Activated CD4-positive, alpha-beta T cell treated with anti-CD3 and anti-CD28 coated beads, Interleukin-2, amount 50 U/mL, for 4 hours (primary cell): Measurements from ENCODE around the gene CFAP141.
A peak's percentile ranks its signal among the peaks of the same experiment; 100 is the strongest.

Experiments
- DNase-seq, 2 experiments: peaks; one replicate each; pipeline ENCODE4 v3.0.0-alpha.2; 2020

CFAP141 gene

GRCh38 chr1:154207262-154207661 lies 1.1 kb upstream of the CFAP141 start:
- DNase-seq = no peak

- DNase-seq = peak in 1 of 2 experiments; percentile 21
Observed at GRCh38 chr1:154205778-154206177, 355 bp downstream of the CFAP141 start.

DNA sequence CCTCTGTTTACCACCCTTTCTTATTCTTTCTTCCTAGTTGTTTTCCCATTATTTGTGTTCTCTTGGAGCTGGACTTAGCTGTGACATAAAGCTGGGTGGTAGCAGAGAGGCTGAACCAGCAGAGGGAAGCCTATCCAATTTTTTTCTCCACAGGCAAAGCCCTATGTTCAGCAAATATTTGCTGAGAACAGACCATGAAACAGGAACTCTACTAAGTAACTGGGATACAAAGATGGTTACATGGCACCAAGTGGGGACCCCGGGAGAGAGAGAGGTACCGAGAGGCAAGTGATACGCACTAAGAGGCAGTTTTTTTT lies 6.6 kb downstream of the CFAP141 start:
- DNase-seq = no peak

- DNase-seq = peak; percentile 21 to 35
Observed at GRCh38 chr1:154198756-154199562, 7.2 kb downstream of the CFAP141 start.

DNA sequence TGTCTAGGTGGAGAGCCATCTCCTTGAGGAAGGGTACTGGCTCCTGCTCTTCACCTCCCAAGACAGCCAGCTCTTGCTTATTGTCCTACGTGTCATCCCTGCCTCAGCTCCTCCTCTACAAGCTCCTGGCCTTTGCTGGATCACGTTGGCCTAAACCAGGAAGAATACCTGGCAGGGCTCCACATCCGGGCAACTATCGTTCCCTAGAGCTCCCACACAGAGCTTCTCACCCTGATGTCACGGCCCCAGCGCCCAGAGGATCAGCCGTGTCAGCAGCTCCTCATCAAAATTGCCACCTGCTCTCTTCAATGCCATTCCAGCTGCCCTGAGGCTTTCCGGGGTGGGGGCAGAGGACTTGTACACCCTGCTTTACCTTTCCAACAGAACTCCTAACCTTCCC lies 12.3 kb downstream of the CFAP141 start:
- DNase-seq = no peak

DNA sequence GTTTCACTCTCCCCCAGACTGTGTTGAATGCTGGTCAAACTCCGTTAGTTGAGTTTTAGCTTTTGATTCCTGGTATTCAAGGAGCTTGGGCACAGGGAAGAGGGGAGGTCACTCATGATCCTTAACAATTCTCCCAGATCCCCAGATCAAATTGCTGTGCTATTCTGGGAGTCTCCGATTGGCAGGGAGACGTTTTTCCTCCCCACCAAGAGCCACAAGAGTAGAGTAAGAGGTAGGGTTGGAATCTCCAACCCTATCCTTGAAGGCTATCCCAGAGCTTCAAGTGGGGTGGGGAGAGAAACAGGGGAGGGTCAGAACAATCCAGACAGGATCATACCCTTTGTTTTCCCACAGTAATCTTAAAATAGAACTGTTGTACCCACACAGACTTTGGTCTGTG lies 13.7 kb downstream of the CFAP141 start:
- DNase-seq = no peak

GRCh38 chr1:154191990-154192461 lies 14.1 kb downstream of the CFAP141 start, which contains the start of gene TPM3:
TPM3 (minus strand) TSS chr1:154192100; CDS start chr1:154192018, 82 bp downstream.
- DNase-seq = no peak

DNA sequence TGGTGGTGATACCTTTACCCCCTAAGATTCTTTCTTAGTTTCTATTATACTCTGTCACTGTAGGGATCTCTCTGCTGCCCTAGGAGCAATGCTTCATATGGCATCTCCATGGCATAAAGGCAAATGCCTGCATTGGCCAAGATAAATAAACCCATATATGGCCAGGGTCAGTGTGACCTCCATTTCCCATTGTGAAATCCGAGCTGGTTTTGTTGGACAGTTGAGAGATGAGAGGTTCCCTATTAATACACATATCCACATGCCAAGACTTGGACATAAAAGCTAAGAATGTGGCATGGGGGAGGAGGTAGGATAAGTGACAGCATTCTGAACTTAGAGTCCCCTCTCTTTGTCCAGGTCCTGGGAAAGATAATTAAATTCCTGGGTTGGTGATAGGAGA lies 15.6 kb downstream of the CFAP141 start:
- DNase-seq = no peak

DNA sequence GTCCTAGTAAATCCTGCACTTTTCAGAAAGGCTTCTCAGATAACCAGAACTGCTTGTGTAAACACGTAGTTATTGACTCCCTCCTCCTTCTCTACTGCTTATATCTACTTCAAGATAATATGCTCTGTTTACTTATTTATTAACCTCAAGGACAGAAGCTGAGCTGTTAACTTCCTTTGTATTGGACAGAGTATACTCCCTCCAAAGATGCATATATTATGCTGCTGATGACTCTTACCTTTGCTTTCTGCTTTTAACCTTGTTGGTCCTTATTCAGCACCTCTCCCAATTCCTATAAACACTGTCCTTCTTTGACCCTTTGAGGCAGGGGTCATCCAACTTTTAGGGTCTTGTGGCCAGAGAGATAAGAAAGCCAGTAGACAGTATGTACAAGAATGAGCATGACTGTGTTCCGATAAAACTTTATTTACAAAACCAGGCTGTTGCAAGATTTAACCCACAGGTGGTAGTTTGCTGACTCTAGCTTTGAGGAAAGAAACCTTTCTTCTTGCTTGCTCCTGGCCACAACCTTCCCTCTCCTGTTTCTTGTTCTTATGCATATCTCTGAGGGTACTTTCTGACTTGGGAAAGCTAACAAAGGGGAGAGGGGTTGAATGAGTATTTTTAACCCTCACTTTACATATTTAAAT lies 19.2 kb downstream of the CFAP141 start:
- no peak for DNase-seq

DNA sequence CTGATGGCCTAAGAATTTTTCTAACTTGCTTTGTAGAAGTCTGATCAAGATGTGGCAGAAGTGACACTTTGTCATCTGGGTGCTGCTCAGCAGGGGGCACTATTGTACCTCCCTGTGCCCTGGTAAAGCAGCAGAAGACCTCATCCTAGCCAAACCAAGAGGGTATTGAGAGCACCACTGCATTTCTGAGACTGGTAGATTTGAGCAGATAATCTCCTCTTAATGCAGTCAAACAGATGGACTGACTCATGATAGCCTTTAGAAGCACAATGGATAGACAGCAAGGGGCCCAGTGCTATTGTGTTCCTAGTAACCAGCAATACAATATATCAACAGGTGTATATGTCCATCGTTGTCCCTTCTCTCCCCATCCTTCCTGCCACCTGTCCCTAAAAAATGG lies 20.0 kb downstream of the CFAP141 start:
- peak; percentile 58 to 64 for DNase-seq

GRCh38 chr1:154183046-154183915 lies 22.9 kb downstream of the CFAP141 start:
- DNase-seq = peak; percentile 91 to 93

GRCh38 chr1:154182344-154183045 lies 23.6 kb downstream of the CFAP141 start:
- DNase-seq = peak; percentile 41 to 51

- DNase-seq = peak in 1 of 2 experiments; percentile 39
Observed at GRCh38 chr1:154181944-154182343, 24.2 kb downstream of the CFAP141 start.

- no peak for DNase-seq
Observed at GRCh38 chr1:154179946-154180687, 26.0 kb downstream of the CFAP141 start.

GRCh38 chr1:154178911-154179811 lies 27.0 kb downstream of the CFAP141 start:
- no peak for DNase-seq

DNA sequence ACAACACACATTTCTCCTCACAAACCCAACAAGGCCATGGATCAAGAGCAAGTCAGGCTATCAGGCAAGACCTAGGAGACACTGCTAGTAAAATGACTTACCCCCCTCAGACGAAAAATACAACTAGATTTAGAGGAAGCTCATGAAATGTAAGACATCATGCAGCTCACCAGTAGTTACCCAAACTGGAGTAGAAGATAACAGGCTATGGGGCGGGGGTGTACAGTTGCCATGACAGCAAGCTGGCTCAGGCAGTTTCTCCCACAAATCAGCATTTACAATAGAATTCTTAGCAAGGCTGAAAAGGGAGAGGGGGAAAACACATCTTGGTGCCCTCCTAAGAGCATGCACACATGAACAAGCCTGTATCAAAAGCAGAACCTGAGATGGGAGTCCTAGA lies 28.1 kb downstream of the CFAP141 start:
- DNase-seq = peak in 1 of 2 experiments; percentile 7

DNA sequence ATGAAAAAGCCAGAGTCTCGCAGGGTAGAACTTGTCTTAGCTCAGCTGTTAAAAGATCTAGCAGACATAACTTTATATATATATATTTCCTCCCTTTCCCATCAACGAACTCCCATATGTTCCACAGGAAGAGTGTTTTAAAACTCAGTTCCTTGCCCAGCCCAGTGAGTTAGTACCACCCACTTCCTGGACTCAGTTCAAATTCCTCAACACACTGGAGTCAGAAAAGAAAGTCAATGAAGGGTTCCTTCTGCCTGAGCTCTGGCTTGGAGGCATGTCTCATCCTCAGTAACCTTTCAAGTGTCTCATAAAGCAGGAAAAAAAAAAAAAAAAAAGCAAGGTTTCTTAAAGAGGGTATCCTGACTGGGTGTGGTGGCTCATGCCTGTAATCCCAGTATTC lies 29.8 kb downstream of the CFAP141 start:
- no peak for DNase-seq

DNA sequence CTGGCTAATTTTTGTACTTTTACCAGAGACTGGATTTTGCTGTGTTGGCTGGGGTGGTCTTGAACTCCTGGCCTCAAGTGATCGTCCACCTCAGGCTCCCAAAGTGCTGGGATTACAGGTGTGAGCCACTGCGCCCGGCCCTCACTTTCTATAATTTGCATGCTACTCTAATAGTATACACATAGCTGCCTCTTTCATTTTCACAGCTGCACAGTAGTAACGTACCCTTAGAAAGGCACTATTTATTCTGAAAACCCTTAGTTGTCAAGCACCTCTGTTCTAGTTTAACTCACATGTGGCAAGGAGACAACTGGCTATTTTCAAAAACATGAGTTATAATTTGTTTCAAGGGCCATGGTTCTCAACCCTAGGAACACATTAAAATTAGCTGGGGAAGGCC lies 31.5 kb downstream of the CFAP141 start:
- no peak for DNase-seq

- DNase-seq = no peak
Observed at GRCh38 chr1:154171880-154172279, 34.3 kb downstream of the CFAP141 start.

- no peak for DNase-seq
Observed at GRCh38 chr1:154171223-154171583, 34.9 kb downstream of the CFAP141 start.
